ENCODE results near the gene CETN2.

DNA sequence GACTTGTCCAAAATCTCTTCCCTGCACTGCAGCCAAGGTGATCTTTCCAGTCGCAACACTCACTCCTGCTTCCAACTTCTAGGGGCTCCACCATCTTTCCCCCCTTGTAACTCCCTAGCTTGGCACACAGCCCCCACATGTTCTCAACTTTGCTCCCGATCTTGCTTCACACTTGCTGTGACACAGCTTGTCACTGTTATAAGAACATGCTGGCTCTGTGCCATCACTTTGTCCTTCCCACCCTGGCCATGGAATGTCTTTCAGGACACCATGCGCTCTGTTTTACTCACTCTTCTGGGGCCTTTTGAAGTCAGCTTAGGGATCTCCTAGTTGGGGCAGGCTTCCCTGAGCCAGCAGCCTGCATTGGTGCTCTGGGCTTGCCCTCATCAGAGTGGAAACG lies 2.8 kb upstream of the CETN2 start:
- TF ChIP-seq POLR2A (IDR thresholded peaks at IDR 0.05) (no peak), CTCF (IDR thresholded peaks at IDR 0.05) (no peak), POLR2AphosphoS5 (IDR thresholded peaks at IDR 0.05) (no peak)

Measured in prostate gland (tissue), 2 donors.